ENCODE measurements around the gene PIH1D2. TPM values are rescaled to one million over a fixed set of nuclear protein-coding genes. Genes with fewer than 3 reads are reported as not detected.
"Not testable (repeated sequence)": the region's sequence is repeated elsewhere in the genome, so short reads cannot be mapped to it uniquely, and the experiment has no call there.

PIH1D2 gene
- total RNA-seq, 1 experiment from 2014 or later: 4.8 TPM

DNA sequence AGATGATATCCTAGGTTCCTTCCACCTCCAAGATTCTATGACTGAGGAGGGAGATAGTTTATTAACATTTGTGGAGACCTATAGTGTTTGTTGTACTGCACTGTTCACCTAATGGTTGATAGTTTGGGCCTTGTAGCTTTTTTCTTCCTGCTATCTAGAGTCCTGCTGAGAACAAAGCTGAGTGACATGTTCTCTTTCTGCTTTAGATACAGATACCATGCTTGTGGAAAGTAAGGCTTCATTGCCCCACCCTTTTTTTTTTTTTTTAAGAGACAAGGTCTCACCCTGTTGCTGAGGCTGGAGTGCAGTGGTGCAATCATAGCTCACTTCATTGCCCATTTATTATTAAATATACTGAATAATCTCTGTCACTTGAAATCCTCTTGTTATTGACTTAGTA lies 36.3 kb downstream of the PIH1D2 start:
- H4K20me1 ChIP-seq (ENCODE audit: insufficient read depth): no peaks in the 10 kb centered on the region
- H3F3A ChIP-seq (ENCODE audit: insufficient read depth, low read depth): peaks cover 37% of the 10 kb centered on the region
- H3K79me2 ChIP-seq (ENCODE audit: low read depth): 0 out of 2 replicates have a peak, but pooled peaks cover 2% of the 10 kb centered on the region
- no TSS peak for BruUV-seq (replicated peaks)
- H3K36me3 ChIP-seq (ENCODE audit: low read depth): peaks cover 40% of the 10 kb centered on the region
- no peak overlapping the region for H3K4me3 ChIP-seq
- no peak overlapping the region for H3K4me2 ChIP-seq
- no peak overlapping the region for H3K27ac ChIP-seq
- H3K9me3 ChIP-seq (ENCODE audit: insufficient read depth, low read depth): no peaks in the 10 kb centered on the region
- H3K4me1 ChIP-seq (replicated peaks; ENCODE audit: insufficient read depth): peaks cover 20% of the 10 kb centered on the region
- TF ChIP-seq, protein P1, sequence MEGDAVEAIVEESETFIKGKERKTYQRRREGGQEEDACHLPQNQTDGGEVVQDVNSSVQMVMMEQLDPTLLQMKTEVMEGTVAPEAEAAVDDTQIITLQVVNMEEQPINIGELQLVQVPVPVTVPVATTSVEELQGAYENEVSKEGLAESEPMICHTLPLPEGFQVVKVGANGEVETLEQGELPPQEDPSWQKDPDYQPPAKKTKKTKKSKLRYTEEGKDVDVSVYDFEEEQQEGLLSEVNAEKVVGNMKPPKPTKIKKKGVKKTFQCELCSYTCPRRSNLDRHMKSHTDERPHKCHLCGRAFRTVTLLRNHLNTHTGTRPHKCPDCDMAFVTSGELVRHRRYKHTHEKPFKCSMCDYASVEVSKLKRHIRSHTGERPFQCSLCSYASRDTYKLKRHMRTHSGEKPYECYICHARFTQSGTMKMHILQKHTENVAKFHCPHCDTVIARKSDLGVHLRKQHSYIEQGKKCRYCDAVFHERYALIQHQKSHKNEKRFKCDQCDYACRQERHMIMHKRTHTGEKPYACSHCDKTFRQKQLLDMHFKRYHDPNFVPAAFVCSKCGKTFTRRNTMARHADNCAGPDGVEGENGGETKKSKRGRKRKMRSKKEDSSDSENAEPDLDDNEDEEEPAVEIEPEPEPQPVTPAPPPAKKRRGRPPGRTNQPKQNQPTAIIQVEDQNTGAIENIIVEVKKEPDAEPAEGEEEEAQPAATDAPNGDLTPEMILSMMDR (conservative IDR thresholded peaks at IDR 0.05): no peak
- no peak for TF ChIP-seq EZH2 (IDR thresholded peaks at IDR 0.05; ENCODE audit: low read depth)
- DNase-seq: no peak
- CTCF ChIA-PET: no interaction called here
- intact Hi-C loops (cut with micrococcal nuclease; ENCODE audit: unreplicated experiment): no loop called here
- no peak overlapping the region for H2AFZ ChIP-seq
- no peaks in the 10 kb centered on the region for H3K27me3 ChIP-seq (ENCODE audit: insufficient read depth, low read depth)
- H3K9me2 ChIP-seq (ENCODE audit: insufficient read depth): no peaks in the 10 kb centered on the region
- POLR2A ChIA-PET (ENCODE audit: unreplicated experiment): no interaction called here

- no TSS peak for BruUV-seq (replicated peaks)
- Histone ChIP-seq H3F3A (ENCODE audit: insufficient read depth, low read depth) (peaks cover 29% of the 10 kb centered on the region), H3K9me3 (ENCODE audit: insufficient read depth, low read depth) (no peaks in the 10 kb centered on the region), H3K4me3 (no peak overlapping the region), H3K9me2 (ENCODE audit: insufficient read depth) (no peaks in the 10 kb centered on the region), H3K4me2 (no peak overlapping the region), H3K36me3 (ENCODE audit: low read depth) (peaks cover 45% of the 10 kb centered on the region), H3K79me2 (ENCODE audit: low read depth) (0 out of 2 replicates have a peak, but pooled peaks cover 7% of the 10 kb centered on the region), H3K27ac (peak overlapping the region; percentile 58), H2AFZ (no peak overlapping the region), H3K4me1 (replicated peaks; ENCODE audit: insufficient read depth) (peaks cover 7% of the 10 kb centered on the region; the same call in 1 of the 2 replicates), H3K27me3 (ENCODE audit: insufficient read depth, low read depth) (no peaks in the 10 kb centered on the region), H4K20me1 (ENCODE audit: insufficient read depth) (no peaks in the 10 kb centered on the region)
- intact Hi-C loops (cut with micrococcal nuclease; ENCODE audit: unreplicated experiment): no loop called here
- ChIA-PET POLR2A (ENCODE audit: unreplicated experiment) (interaction anchor here (0.7 kb wide), 1 partner anchor 187 kb away, joined by 5 read pairs; no protein-coding TSS in a partner anchor), CTCF (no interaction called here)
- no peak for DNase-seq
- TF ChIP-seq, protein P1 (conservative IDR thresholded peaks at IDR 0.05): no peak
- TF ChIP-seq EZH2 (IDR thresholded peaks at IDR 0.05; ENCODE audit: low read depth): no peak
Measured at GRCh38 chr11:112033902-112034301, 39.9 kb downstream of the PIH1D2 start.

DNA sequence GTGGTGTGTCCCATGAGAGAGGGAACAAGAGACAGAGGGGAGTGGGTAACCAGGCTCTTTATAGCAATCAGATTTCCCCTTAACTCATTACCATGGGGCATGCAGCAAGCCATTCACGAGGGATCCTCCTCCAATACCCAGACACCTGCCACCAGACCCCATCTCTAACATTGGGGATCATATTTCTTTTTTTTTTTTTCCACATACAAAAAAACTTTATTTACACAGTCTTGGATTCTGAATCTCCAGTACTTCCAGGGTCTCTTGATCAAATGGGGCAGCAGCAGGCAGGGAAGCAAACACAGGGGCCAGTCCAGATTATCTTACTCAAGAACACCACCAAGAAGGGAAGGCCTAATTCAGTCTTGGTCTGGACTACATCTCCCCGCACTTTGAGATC lies 44.4 kb downstream of the PIH1D2 start:
- H3K9me2 ChIP-seq (ENCODE audit: insufficient read depth): no peaks in the 10 kb centered on the region
- peaks cover 33% of the 10 kb centered on the region for H3F3A ChIP-seq (ENCODE audit: insufficient read depth, low read depth)
- no peak overlapping the region for H3K4me3 ChIP-seq
- no peak for DNase-seq
- ChIA-PET CTCF (no interaction called here), POLR2A (ENCODE audit: unreplicated experiment) (no interaction called here)
- peaks cover 7% of the 10 kb centered on the region; the same call in 1 of the 2 replicates for H3K4me1 ChIP-seq (replicated peaks; ENCODE audit: insufficient read depth)
- H4K20me1 ChIP-seq (ENCODE audit: insufficient read depth): no peaks in the 10 kb centered on the region
- H3K27ac ChIP-seq: no peak overlapping the region
- no peak overlapping the region for H2AFZ ChIP-seq
- H3K27me3 ChIP-seq (ENCODE audit: insufficient read depth, low read depth): no peaks in the 10 kb centered on the region
- H3K79me2 ChIP-seq (ENCODE audit: low read depth): peaks cover 15% of the 10 kb centered on the region
- H3K9me3 ChIP-seq (ENCODE audit: insufficient read depth, low read depth): no peaks in the 10 kb centered on the region
- intact Hi-C loops (cut with micrococcal nuclease; ENCODE audit: unreplicated experiment): loop anchor here (5.0 kb wide), 1 partner anchor 43 kb away; the partner anchor contains the start of genes NKAPD1 and PIH1D2
- TF ChIP-seq, protein P1 (conservative IDR thresholded peaks at IDR 0.05): no peak
- TF ChIP-seq EZH2 (IDR thresholded peaks at IDR 0.05; ENCODE audit: low read depth): no peak
- no TSS peak for BruUV-seq (replicated peaks)
- H3K4me2 ChIP-seq: no peak overlapping the region
- peaks cover 36% of the 10 kb centered on the region for H3K36me3 ChIP-seq (ENCODE audit: low read depth)

- H3K4me3 ChIP-seq; H3K27me3 ChIP-seq (ENCODE audit: insufficient read depth, low read depth); H3K9me2 ChIP-seq (ENCODE audit: insufficient read depth); DNase-seq; H2AFZ ChIP-seq; H4K20me1 ChIP-seq (ENCODE audit: insufficient read depth); CTCF ChIA-PET; POLR2A ChIA-PET (ENCODE audit: unreplicated experiment); H3K4me2 ChIP-seq; H3K27ac ChIP-seq; BruUV-seq (replicated peaks); H3K9me3 ChIP-seq (ENCODE audit: insufficient read depth, low read depth): not testable (repeated sequence)
- Histone ChIP-seq H3F3A (ENCODE audit: insufficient read depth, low read depth) (peaks cover 17% of the 10 kb centered on the region), H3K36me3 (ENCODE audit: low read depth) (peaks cover 30% of the 10 kb centered on the region), H3K79me2 (ENCODE audit: low read depth) (peaks cover 17% of the 10 kb centered on the region), H3K4me1 (replicated peaks; ENCODE audit: insufficient read depth) (peaks cover 14% of the 10 kb centered on the region)
- intact Hi-C loops (cut with micrococcal nuclease; ENCODE audit: unreplicated experiment): loop anchor here (5.0 kb wide), 1 partner anchor 45 kb away; the partner anchor contains the start of genes NKAPD1 and PIH1D2
Measured at GRCh38 chr11:112026784-112027410, 46.9 kb downstream of the PIH1D2 start.

Data from PC-9 (cell line).